G401 (cell line): ENCODE measurements around the gene CARTPT. TPM values are rescaled to one million over a fixed set of nuclear protein-coding genes. Genes with fewer than 3 reads are reported as not detected.

Experiments used
- total RNA-seq: library from RNA; depleted of rRNA; stranded (reverse); fragments of >200 nt; shearing (Covaris generic); gene quantifications from 2 replicates; pipeline ENCODE4 v1.2.3, GENCODE V29; 2014; rRNA removed

CARTPT gene
- total RNA-seq, 1 experiment from 2014 or later: not detected

Other genes with a start within 250 kb of the CARTPT start
- gene MCCC2, start 131.9 kb upstream of the CARTPT start, total RNA-seq: 61.4 and 117 TPM in 2 replicates